Stomach (tissue), 4 donors: ENCODE data around the gene FLOT1.

Source experiments
- CTCF ChIP-seq, 7 experiments: fragments of 450-650 bp in 4 of 7; fragments of 200-600 bp in 3 of 7; sonication (generic) in 3 of 7; IDR thresholded peaks; one replicate each; pipeline ENCODE4 v1.5.1; 2016 to 2019; ENCODE audit warnings: antibody characterized with exemption in 7 of 7, control low read depth in 2 of 7, mild to moderate bottlenecking in 1 of 7
- POLR2A ChIP-seq, 4 donors: fragments of 450-650 bp; IDR thresholded peaks; one replicate each; pipeline ENCODE4 v1.6.1; 2016; ENCODE audit warnings: antibody characterized with exemption in 4 of 4, control low read depth in 2 of 4, mild to moderate bottlenecking in 1 of 4, moderate library complexity in 1 of 4
- POLR2AphosphoS5 ChIP-seq, 3 donors: sonication (generic); formaldehyde crosslinking; IDR thresholded peaks; one replicate each; pipeline ENCODE4 v1.6.1; 2016; ENCODE audit warnings: antibody characterized with exemption in 3 of 3

- TF ChIP-seq CTCF (IDR thresholded peaks at IDR 0.05) = no peak
- no peak for TF ChIP-seq POLR2A (IDR thresholded peaks at IDR 0.05)
- no peak for TF ChIP-seq POLR2AphosphoS5 (IDR thresholded peaks at IDR 0.05)
Measured at GRCh38 chr6:30679765-30680535, 62.5 kb downstream of the FLOT1 start.
